NK-92 (cell line): ENCODE measurements around the gene OSGEP.

Source experiments
- DNase-seq: peaks from one replicate; lab custom pipeline; 2025; ENCODE audit not compliant: unreplicated experiment; lab: John Stamatoyannopoulos, UW

The OSGEP gene

GRCh38 chr14:20454516-20455354 lies at the start of gene OSGEP, which contains the start of gene APEX1:
Gene OSGEP (minus strand): TSS chr14:20454812. CDS start chr14:20454683, 129 bp downstream.
Gene APEX1 (plus strand): TSS chr14:20455226. CDS start chr14:20455646, 420 bp downstream.
- DNase-seq = peak; percentile 88

GRCh38 chr14:20503898-20504297 lies 49.3 kb upstream of the OSGEP start:
- DNase-seq = no peak

- DNase-seq = no peak
Observed at GRCh38 chr14:20501346-20501745, 46.7 kb upstream of the OSGEP start.

GRCh38 chr14:20499881-20500280 lies 45.3 kb upstream of the OSGEP start:
- no peak for DNase-seq

DNA sequence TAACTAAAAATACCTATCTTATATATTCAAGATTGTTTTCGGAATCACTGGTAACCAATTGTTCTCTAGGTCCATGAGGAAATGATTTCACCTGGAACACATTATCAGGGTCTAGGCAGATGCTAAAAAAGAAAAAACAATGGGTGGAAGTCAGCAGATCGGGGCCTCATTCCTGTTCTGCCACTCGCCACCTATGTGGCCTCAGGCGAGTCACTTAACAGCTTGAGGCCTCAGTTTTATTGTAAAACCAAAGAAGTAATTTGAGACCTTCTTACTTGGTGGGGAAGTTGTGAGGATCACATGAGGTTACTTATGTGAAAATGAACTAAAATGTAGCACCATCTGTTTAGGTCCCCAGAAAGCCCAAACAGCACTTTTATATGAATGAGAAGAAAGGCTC lies 44.5 kb upstream of the OSGEP start:
- DNase-seq = no peak

DNA sequence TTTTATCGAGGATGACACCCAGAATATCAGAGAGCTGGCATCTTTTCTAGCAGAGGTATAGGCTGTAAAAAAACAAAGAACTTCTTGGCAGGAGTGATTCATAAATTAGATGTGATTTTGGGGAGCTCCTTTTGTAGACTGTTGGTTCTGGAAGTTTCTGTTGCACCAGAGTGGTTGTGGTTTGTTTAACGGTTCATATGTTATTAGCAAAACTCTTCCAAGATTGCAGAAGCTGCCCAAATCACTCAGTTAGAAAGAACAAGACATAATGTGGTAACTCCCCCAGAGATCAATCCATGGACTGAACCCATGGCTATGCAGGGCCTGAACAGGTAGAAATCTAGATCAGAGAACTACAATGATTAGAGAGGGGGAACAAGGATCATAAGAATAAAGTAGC lies 44.0 kb upstream of the OSGEP start:
- DNase-seq = no peak

DNA sequence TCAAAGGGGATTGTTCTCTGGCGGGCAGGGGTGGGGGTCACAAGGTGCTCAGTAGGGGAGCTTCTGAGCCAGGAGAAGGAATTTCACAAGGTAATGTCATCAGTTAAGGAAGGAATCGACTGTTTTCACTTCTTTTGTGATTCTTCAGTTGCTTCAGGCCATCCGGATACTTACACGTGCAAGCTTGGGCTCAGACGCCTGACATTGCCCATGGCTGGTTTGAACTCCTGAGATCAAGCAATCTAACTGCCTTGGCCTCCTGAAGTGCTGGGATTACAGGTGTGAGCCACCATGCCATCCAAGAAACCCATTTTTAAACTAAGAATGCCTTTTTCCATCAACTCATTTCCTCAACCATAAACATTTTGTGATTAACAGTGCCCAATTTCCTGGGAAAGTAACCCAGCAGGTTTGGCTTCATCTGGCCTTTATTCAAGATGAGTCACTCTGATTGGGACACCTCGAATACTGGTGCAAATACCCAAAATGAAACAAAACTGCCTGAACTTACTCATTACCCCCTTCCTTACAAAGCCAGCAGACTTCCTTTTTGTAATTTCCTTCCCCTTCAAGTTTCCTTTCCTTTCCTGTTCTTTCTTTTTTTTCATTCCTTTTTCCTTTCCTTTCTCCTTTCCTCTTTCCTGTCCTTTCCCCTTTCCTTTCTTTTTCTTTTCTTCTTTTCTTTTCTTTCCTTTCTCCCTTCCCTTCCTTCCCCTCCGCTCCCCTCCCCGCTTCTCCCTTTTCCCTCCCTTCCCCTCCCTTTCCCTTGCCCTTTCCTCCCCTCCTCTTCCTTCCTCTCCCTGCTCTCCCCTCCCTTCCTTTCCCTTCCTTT lies 40.5 kb upstream of the OSGEP start:
- DNase-seq = no peak

DNA sequence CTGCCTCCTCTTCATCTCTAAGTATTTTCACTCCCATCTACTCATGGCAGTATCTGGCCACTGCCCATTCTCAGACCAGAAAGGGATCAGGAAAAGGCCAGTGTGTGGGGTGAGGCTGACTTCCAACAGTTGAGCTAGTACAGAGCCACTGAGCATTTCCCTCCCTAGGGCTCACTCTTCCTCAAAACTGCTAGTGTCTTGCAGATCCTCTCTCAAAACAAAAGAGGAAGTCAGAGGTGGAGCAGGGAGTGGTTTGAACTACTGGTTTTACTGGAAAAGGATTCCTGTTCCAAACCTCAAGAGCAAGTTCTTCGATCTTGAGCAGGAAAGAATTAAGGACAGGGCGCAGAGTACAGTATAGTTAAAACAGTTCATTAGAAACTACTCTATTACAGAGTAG lies 39.0 kb upstream of the OSGEP start:
- no peak for DNase-seq

DNA sequence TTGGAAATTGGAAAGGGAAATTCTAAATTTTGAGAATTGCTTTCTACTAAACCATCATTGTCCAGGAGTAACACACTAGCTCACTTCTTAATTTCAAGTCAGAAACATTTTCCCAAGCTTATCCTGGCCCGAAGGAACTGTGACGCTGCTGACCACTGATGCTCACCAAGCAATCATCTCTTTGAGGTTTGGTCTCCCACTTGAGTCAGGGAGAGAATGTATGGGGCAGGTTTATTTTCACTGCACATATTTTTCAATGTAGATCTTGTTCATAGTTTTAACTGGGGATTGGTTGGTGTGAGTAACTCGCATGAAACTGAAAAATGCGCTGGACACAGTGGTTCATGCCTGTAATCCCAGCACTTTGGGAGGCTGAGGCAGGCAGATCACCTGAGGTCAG lies 37.9 kb upstream of the OSGEP start:
- DNase-seq = no peak

GRCh38 chr14:20490563-20490962 lies 36.0 kb upstream of the OSGEP start:
- DNase-seq = no peak

DNA sequence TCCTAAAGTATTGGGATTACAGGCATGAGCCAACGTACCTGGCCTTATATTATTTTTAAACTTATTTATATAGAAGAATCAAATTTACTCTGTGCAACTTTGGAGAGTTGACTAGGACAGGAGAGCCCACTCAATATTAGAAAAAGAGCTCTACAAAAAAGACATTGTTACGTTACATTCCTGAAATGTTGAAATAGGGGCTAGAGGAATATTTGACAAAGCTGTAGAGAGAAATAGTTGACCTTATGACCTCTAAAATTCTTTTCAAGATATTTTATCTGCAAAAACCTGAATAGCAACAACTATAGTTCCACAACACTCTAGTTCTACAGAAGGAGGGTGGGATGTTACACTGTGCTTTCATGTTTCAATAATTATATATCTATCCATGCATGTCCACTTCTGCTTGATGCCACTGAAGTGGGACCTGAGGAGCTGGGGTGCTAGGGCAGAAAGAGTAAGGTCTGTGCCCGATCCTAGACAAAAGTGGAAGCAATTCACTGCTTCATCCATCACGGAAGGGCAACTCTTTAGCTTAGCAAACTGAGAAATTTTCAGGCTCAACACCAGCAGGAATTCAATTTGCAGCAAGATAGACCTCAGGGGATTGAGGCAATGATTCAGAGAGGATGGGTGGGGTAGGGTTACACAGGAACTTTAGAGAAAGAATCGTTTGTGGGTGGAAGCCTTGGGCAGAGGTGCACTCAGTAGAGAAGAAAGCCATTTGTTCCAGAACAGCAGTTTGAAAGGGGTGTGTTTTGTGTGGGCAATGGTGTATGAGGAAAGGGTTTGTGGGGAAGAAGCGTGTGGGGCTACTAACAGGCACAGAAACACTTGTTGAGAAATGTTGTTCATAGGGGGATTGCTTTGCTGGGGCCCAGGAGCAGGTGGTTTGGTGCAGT lies 34.7 kb upstream of the OSGEP start:
- no peak for DNase-seq

- no peak for DNase-seq
Observed at GRCh38 chr14:20487396-20487725, 32.7 kb upstream of the OSGEP start.

DNA sequence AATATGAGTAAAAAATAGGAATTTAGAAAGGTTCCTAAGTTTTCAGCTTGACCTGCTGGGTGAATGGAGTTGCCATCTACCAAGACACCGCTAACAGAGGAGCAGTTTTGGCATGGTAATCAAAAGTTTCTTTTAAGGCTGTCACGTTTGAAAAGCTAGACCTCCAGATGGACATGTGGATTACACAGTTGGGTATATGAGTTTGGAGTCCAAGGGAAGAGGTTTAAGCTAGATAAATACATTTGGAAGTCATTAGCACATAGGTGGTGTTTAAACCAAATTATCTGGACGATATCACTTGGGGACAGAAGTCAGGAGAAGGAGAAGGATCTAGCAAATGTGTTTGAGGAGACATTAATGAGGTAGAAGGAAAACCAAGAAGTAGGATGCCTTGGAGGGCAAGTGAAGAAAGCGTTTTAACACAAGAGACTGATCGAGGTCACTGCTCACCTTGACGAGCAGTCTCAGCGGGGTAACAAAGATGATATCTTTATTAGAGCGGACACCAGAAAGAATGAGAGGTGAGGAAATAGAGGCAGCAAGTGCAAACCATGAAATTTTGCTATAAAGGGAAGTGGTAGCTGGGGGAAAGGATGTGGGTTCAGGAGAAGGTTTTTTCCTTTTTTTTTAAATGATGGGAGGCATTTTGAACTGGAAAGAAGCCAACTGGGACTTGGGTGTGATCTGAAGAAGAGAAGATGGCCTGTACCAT lies 32.2 kb upstream of the OSGEP start:
- no peak for DNase-seq

DNA sequence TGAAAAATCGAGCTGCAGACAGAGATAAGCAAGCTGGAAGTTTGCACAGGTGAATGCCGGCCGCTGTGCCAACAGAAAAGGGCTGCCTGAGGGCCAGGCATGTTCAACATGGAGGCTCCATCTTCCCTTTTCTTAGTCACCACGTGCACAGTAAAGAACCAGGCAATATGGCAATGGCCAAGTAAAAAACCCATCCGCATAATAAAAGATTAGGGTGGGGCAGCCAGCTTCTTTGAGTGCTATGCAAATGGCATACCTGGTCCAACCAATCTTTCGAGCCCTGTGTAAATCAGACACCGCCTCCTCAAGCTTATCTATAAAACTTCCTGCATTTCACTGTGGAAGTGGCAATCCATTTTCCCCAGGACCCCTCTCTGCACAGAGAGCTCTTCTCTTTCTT lies 31.3 kb upstream of the OSGEP start:
- DNase-seq = no peak

GRCh38 chr14:20482382-20482781 lies 27.8 kb upstream of the OSGEP start:
- no peak for DNase-seq

DNA sequence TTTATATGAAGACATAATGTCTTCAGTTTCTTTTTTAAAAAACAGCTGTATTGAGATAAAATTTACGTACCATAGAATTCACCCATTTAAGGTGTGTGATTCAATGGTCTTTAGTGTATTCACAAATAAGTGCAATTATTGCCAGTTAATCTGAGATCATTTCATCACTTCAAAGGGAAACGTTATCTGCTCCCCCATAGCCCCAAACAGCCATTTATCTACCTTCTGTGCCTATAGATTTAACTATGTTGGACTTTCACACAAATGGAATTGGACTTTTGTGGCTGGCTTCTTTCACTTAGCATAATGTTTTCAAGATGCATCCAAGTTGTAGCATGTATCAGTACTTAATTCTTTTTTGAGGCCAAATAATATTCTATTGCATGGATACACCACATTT lies 24.3 kb upstream of the OSGEP start:
- no peak for DNase-seq

DNA sequence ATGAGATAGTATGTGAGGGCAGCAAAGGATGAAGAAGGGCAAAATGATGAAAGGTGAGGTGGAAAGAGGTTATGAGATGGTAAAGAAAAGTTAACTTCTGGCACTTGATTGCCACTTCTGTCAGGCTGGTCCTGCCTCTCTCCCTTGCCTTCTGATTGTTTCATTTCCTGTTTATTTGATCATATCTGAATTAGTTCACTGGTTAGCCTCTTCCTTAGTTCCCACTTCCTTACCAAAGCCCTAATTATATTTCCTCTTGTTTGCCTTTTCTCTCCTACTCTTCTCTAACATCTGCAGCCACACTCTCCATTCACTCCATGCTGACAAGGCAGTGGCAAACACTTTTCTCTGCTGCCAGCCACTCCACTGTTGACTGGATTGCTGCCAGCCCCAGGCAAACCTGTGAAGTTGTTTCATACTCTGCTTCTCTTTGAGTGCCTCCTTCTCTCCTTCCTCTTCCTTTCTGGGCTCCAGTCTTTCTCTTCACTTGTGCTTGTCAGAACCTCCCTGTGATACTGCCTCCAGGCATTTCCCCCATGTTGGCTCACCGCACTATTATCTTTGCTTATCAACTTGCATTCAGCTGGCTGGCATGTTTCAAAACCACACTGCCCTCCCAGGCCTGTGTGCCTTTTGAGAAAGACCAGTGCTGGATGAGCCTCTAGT lies 22.7 kb upstream of the OSGEP start:
- DNase-seq = no peak

DNA sequence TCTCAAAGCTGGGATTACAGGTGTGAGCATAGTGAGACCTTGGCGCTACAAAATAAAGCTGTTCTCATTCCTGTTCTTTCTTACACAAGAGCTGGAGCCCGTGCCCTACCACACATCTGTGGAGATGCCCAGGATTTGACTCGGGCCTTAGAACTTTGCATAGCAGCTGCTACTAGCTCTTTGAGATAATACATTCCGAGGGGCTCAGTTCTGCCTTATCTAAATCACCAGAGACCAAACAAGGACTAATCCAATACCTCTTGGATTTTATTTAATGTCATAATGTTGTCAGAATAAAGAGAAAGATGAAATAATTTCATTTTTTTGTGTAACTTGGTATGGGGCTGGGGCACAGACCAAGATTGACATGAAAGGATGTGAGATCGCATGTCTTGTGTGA lies 22.2 kb upstream of the OSGEP start:
- DNase-seq = no peak

DNA sequence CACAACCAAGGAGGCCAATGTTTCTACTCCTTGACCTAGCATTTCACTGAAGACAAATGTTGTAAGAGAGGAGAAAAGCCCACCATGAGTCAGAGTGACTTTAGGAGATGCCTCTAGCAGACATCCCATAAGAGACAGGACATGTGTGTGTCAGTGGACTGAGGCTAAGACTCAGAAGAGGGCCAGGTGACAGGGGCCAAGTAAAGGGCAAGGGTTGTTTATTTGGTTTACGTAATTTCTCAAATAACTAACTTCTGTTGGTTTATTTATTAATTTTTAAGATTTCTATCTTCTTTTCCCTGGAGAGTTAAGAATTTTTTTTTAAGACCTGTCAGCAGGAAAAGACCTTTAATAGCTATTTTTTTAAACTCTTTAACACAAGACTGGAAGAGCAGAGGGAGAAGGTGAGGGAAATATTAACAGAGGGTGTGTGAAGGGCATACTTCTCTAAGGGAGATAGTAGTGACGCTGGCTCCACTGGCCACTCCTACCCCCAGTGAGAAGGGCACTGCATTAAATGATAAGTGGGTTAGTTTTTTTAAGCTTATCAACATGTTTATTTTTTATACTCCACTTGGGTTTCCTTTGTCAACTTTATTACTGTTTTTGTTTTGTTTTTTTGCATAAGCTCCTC lies 18.0 kb upstream of the OSGEP start:
- DNase-seq = no peak

DNA sequence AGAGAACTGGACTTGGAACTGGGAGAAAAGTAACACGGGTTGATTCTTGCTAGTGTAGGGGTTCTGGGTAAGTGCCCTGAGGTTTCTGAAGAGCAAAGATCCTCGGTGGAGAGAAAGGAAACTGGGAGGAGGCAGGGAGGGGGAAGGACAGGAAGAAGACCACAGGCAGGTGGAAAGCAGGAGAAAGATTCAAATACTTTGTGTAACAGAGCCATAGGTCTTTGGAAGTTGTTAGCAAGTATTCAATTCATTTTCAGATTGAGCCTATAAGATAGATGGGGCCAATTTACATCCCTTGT lies 15.9 kb upstream of the OSGEP start:
- no peak for DNase-seq
